RWPE2 (cell line): ENCODE results near the gene ANKS1B.

Experiments
- ATAC-seq: fragments of 200-7000 bp; cut with Tn5 transposase; 3 replicates; pipeline ENCODE4 v1.9.1; 2021; ENCODE audit warnings: low read depth
- DNase-seq: peaks from one replicate; pipeline ENCODE4 v3.0.0-alpha.2; 2020; ENCODE audit warnings: low spot score
- H3K27ac ChIP-seq: fragments of 450-650 bp; 2 replicates; pipeline ENCODE4 v1.5.1; 2017; ENCODE audit warnings: mild to moderate bottlenecking; ENCODE audit not compliant: poor library complexity, severe bottlenecking
- H3K27me3 ChIP-seq: fragments of 250-450 bp; sonication (Bioruptor Pico); 2 replicates; pipeline ENCODE4 v1.5.1; 2021; ENCODE audit warnings: mild to moderate bottlenecking, moderate library complexity; ENCODE audit not compliant: insufficient read depth, poor library complexity, severe bottlenecking
- H3K36me3 ChIP-seq: fragments of 250-450 bp; sonication (Bioruptor Pico); 2 replicates; pipeline ENCODE4 v1.5.1; 2020; ENCODE audit warnings: low read depth, mild to moderate bottlenecking, moderate library complexity
- H3K4me1 ChIP-seq: fragments of 250-450 bp; sonication (Bioruptor Pico); 2 replicates; pipeline ENCODE4 v1.5.1; 2021; ENCODE audit warnings: mild to moderate bottlenecking, moderate library complexity; ENCODE audit not compliant: insufficient read depth, poor library complexity, severe bottlenecking
- H3K4me3 ChIP-seq: fragments of 250-450 bp; sonication (Bioruptor Pico); 2 replicates; pipeline ENCODE4 v1.5.1; 2021; ENCODE audit warnings: mild to moderate bottlenecking, moderate library complexity; ENCODE audit not compliant: severe bottlenecking
- H3K9me3 ChIP-seq: fragments of 250-450 bp; sonication (Bioruptor Pico); 2 replicates; pipeline ENCODE4 v1.5.1; 2021; ENCODE audit warnings: mild to moderate bottlenecking, moderate library complexity; ENCODE audit not compliant: severe bottlenecking
- TF ChIP-seq, protein P1 (sequence below): fragments of 450-650 bp; IDR thresholded peaks from one replicate; pipeline ENCODE4 v1.5.1; 2017; ENCODE audit warnings: mild to moderate bottlenecking, moderate library complexity; ENCODE audit not compliant: poor library complexity, severe bottlenecking

ANKS1B gene

DNA sequence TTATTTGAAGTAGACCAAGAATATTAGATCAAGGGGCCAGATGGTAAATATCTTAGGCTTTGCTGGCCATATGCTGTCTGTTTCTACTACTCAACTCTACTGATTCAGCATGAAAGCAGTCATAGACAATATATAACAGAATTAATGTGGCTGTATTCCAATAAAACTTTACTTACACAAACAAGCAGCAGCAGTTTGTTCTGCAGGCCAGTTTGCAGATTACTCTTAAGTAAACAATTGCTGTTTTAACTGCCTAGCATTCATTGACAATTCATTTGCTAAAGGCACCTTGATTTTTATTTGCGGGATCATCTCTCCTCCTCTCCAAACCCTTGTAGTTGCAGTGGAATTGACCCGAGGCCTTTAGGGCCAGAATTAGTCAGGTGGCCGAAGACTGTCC, 431.3 kb downstream of the ANKS1B start:
- DNase-seq: no peak
- H3K27me3 ChIP-seq: no peaks in the 10 kb centered on the region
- no peak overlapping the region for H3K4me3 ChIP-seq
- H3K4me1 ChIP-seq: no peaks in the 10 kb centered on the region
- H3K36me3 ChIP-seq: no peaks in the 10 kb centered on the region
- ATAC-seq: no peak
- TF ChIP-seq, protein P1, sequence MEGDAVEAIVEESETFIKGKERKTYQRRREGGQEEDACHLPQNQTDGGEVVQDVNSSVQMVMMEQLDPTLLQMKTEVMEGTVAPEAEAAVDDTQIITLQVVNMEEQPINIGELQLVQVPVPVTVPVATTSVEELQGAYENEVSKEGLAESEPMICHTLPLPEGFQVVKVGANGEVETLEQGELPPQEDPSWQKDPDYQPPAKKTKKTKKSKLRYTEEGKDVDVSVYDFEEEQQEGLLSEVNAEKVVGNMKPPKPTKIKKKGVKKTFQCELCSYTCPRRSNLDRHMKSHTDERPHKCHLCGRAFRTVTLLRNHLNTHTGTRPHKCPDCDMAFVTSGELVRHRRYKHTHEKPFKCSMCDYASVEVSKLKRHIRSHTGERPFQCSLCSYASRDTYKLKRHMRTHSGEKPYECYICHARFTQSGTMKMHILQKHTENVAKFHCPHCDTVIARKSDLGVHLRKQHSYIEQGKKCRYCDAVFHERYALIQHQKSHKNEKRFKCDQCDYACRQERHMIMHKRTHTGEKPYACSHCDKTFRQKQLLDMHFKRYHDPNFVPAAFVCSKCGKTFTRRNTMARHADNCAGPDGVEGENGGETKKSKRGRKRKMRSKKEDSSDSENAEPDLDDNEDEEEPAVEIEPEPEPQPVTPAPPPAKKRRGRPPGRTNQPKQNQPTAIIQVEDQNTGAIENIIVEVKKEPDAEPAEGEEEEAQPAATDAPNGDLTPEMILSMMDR: no peak
- no peak overlapping the region for H3K27ac ChIP-seq
- no peaks in the 10 kb centered on the region for H3K9me3 ChIP-seq

DNA sequence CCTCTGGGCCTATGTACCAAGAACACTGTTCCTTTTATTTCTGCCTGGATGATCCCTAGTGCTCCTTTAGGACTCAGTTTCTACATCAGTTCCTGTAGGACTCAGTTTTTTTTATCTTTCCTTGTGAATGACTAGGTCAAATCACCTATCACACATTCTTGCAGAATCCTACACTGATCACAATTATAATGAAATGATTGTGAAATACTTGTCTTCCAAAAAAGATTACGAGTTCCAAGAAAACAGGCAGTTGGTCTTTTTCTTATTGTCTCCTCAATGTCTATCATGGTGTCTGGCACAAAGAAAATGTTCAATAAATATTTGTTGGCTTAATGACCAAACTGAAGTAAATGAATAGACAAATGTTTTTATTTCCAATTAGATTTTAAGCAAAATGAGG, 432.7 kb downstream of the ANKS1B start:
- H3K4me3 ChIP-seq: no peak overlapping the region
- no peaks in the 10 kb centered on the region for H3K9me3 ChIP-seq
- DNase-seq: no peak
- TF ChIP-seq, protein P1: no peak
- no peaks in the 10 kb centered on the region for H3K36me3 ChIP-seq
- H3K27me3 ChIP-seq: no peaks in the 10 kb centered on the region
- no peak for ATAC-seq
- no peak overlapping the region for H3K27ac ChIP-seq
- H3K4me1 ChIP-seq: no peaks in the 10 kb centered on the region

DNA sequence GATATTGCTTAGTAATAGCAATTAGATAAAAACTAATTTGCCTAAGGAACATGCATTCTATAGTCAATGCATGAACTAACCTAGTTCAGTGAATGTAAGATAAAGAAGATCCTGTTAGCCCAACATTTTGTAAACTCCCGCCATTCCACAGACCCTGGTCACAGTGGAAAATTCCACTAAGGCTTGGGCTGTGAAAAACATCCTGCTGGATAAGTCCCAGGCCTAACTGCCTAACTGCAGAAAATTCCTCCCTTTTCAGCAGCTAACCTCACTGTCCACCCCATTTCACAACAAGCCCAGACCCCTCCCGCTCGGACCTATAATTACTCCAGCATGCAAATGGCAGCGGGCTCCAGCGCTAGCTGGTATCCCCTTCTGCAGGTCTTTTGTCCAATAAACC, 435.1 kb downstream of the ANKS1B start:
- TF ChIP-seq, protein P1: no peak
- no peaks in the 10 kb centered on the region for H3K9me3 ChIP-seq
- H3K27ac ChIP-seq: no peak overlapping the region
- no peak overlapping the region for H3K4me3 ChIP-seq
- ATAC-seq (no peak), DNase-seq (no peak)
- no peaks in the 10 kb centered on the region for H3K27me3 ChIP-seq
- H3K4me1 ChIP-seq: no peaks in the 10 kb centered on the region
- H3K36me3 ChIP-seq: no peaks in the 10 kb centered on the region

DNA sequence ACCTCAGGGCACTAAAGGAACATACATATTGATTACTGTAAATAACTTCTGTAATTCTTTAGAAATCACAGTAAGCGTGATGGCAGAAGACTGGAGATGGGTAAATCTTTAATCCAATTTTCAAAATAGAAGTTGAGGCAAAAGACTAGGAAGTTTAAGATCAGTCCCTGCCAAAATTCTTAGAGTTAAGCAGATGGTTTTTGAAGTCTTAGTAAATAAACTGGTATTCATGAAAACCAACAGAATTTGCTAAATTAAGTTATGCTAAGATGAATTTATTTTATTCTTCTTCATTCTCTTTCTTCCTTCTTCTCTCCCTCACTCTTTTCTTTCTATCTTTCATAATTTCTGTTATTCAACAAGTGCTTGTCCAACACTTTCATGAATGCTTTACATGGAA, 435.5 kb downstream of the ANKS1B start:
- no peaks in the 10 kb centered on the region for H3K36me3 ChIP-seq
- DNase-seq (no peak), ATAC-seq (no peak)
- no peaks in the 10 kb centered on the region for H3K27me3 ChIP-seq
- H3K27ac ChIP-seq: no peak overlapping the region
- H3K4me1 ChIP-seq: no peaks in the 10 kb centered on the region
- H3K9me3 ChIP-seq: no peaks in the 10 kb centered on the region
- TF ChIP-seq, protein P1: no peak
- H3K4me3 ChIP-seq: no peak overlapping the region

DNA sequence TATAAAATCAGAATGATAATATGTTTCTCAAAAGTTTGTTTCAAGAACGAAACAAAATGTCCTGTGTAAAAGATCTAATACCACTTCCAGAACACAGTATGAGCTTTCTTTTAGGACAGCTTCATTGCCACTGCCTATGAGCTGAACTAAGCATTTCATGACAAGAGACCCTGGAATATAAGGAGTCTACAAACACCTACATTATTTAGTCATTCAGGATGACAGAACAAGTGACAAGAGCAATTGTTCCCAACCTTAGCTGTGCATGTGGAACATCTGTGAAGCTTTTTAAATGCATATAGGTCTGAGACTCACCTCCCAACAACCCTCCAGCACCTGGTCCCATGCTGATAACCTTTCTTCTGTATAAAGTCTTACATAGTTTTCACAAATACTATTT, 440.3 kb downstream of the ANKS1B start:
- Histone ChIP-seq H3K9me3 (no peaks in the 10 kb centered on the region), H3K27me3 (no peaks in the 10 kb centered on the region), H3K36me3 (no peaks in the 10 kb centered on the region), H3K27ac (no peak overlapping the region), H3K4me3 (no peak overlapping the region), H3K4me1 (no peaks in the 10 kb centered on the region)
- TF ChIP-seq, protein P1: no peak
- DNase-seq (no peak), ATAC-seq (no peak)
